Measurements from ENCODE around the gene OPCML. TPM values are rescaled to one million over a fixed set of nuclear protein-coding genes. Genes with fewer than 3 reads are reported as not detected.

OPCML gene
- total and polyA plus RNA-seq, 2 donors from 2014 or later = 0.77 to 1.1 TPM

DNA sequence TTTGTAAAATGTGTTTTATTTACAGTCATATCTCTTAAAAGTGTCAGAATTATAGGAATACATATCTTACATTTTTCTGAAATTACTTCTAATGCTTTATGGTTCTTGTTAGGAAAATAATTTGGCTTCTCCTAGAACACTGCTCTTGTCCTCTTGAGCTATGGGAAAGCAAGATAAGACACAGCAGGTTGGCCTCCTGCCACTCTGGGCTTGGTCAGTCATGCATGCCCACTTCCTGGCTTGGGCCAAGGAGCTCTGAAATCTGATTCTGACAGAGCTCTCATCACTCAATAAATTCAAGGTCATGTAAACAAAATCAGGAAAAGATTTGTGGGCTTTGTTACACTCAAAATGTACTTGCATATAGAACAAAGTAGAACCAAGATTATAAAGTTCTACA is 1036.0 kb downstream of the OPCML start:
- FAIRE-seq (no peak), DNase-seq (peak in 4 of 5 donors; percentile 77 to 89 (median 80))
- Histone ChIP-seq H3K9me3 (ENCODE audit: control insufficient read depth in 2 of 3, insufficient read depth in 1 of 3, low read length in 3 of 3) (no peaks in the 10 kb centered on the region), H3K4me3 (ENCODE audit: low read length in 3 of 3) (no peak overlapping the region), H3K9ac (ENCODE audit: low read length in 3 of 3) (no peak overlapping the region), H3K27me3 (ENCODE audit: control insufficient read depth, insufficient read depth, low read length) (no peaks in the 10 kb centered on the region), H3K27ac (ENCODE audit: low read depth in 2 of 2, low read length in 2 of 2) (no peak overlapping the region), H3K36me3 (ENCODE audit: control insufficient read depth in 2 of 3, insufficient read depth in 3 of 3, low read length in 3 of 3) (no peaks in the 10 kb centered on the region), H3K4me1 (ENCODE audit: control insufficient read depth in 2 of 3, insufficient read depth in 2 of 3, low read depth in 1 of 3, low read length in 3 of 3) (no peaks in the 10 kb centered on the region)
- TF ChIP-seq, protein P1, sequence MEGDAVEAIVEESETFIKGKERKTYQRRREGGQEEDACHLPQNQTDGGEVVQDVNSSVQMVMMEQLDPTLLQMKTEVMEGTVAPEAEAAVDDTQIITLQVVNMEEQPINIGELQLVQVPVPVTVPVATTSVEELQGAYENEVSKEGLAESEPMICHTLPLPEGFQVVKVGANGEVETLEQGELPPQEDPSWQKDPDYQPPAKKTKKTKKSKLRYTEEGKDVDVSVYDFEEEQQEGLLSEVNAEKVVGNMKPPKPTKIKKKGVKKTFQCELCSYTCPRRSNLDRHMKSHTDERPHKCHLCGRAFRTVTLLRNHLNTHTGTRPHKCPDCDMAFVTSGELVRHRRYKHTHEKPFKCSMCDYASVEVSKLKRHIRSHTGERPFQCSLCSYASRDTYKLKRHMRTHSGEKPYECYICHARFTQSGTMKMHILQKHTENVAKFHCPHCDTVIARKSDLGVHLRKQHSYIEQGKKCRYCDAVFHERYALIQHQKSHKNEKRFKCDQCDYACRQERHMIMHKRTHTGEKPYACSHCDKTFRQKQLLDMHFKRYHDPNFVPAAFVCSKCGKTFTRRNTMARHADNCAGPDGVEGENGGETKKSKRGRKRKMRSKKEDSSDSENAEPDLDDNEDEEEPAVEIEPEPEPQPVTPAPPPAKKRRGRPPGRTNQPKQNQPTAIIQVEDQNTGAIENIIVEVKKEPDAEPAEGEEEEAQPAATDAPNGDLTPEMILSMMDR (IDR thresholded peaks at IDR 0.05; ENCODE audit: borderline replicate concordance, extremely low read depth, insufficient read depth) = no peak
- intact Hi-C loops (cut with DNase I) = no loop called here

DNA sequence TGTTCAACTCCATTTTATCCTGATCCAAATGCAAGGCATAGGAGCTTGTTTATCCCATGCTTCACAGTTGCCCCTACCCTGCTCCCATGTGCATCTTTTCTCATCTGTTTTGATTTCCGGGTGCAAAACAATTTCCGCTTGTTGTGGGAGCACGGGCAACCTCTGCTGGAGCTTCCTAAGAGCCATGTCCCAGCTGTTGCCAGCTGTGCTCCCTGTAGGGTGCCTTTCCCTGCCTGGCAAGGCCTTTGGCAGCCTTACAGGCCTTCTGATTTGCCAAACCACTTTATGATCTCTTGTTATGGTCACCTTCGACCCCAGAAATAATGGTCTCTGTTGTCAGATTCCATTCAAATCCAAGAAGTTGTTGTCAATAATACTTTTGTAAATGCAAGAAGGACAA is 1038.5 kb downstream of the OPCML start:
- no peaks in the 10 kb centered on the region for H3K36me3 ChIP-seq (ENCODE audit: control insufficient read depth in 2 of 3, insufficient read depth in 3 of 3, low read length in 3 of 3)
- H3K27me3 ChIP-seq (ENCODE audit: control insufficient read depth, insufficient read depth, low read length) = no peaks in the 10 kb centered on the region
- no peak for DNase-seq
- no peak for FAIRE-seq
- H3K4me1 ChIP-seq (ENCODE audit: control insufficient read depth in 2 of 3, insufficient read depth in 2 of 3, low read depth in 1 of 3, low read length in 3 of 3) = no peaks in the 10 kb centered on the region
- H3K4me3 ChIP-seq (ENCODE audit: low read length in 3 of 3) = no peak overlapping the region
- no peaks in the 10 kb centered on the region for H3K9me3 ChIP-seq (ENCODE audit: control insufficient read depth in 2 of 3, insufficient read depth in 1 of 3, low read length in 3 of 3)
- intact Hi-C loops (cut with DNase I) = no loop called here
- H3K27ac ChIP-seq (ENCODE audit: low read depth in 2 of 2, low read length in 2 of 2) = no peak overlapping the region
- no peak overlapping the region for H3K9ac ChIP-seq (ENCODE audit: low read length in 3 of 3)
- TF ChIP-seq, protein P1 (IDR thresholded peaks at IDR 0.05; ENCODE audit: borderline replicate concordance, extremely low read depth, insufficient read depth) = no peak

DNA sequence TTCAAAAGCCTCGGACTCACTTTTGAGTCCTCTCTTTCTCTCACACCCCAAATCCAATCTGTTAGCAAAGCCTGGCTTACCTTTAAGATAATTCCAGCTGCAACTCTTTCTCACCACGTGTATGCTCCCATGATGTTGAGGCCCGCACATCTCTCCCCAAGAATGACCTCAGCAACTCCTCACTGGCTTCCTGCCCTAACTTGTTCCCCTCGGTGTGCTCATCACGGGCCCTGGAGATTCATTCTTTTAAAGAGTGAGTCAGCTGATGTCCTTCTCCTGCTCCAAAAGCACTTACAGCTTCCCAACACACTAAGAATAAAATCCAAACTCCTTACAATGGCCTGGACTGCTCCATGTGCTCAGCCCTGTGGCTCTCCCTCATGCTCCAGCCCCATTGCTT is 1041.3 kb downstream of the OPCML start:
- TF ChIP-seq, protein P1 (IDR thresholded peaks at IDR 0.05; ENCODE audit: borderline replicate concordance, extremely low read depth, insufficient read depth) = no peak
- peaks cover 0 to 2% (median 0%) of the 10 kb centered on the region in 3 donors for H3K9me3 ChIP-seq (ENCODE audit: control insufficient read depth in 2 of 3, insufficient read depth in 1 of 3, low read length in 3 of 3)
- intact Hi-C loops (cut with DNase I) = no loop called here
- H3K27me3 ChIP-seq (ENCODE audit: control insufficient read depth, insufficient read depth, low read length) = no peaks in the 10 kb centered on the region
- DNase-seq = no peak
- H3K36me3 ChIP-seq (ENCODE audit: control insufficient read depth in 2 of 3, insufficient read depth in 3 of 3, low read length in 3 of 3) = no peaks in the 10 kb centered on the region
- H3K4me3 ChIP-seq (ENCODE audit: low read length in 3 of 3) = no peak overlapping the region
- no peaks in the 10 kb centered on the region for H3K4me1 ChIP-seq (ENCODE audit: control insufficient read depth in 2 of 3, insufficient read depth in 2 of 3, low read depth in 1 of 3, low read length in 3 of 3)
- no peak overlapping the region for H3K9ac ChIP-seq (ENCODE audit: low read length in 3 of 3)
- no peak overlapping the region for H3K27ac ChIP-seq (ENCODE audit: low read depth in 2 of 2, low read length in 2 of 2)
- no peak for FAIRE-seq

DNA sequence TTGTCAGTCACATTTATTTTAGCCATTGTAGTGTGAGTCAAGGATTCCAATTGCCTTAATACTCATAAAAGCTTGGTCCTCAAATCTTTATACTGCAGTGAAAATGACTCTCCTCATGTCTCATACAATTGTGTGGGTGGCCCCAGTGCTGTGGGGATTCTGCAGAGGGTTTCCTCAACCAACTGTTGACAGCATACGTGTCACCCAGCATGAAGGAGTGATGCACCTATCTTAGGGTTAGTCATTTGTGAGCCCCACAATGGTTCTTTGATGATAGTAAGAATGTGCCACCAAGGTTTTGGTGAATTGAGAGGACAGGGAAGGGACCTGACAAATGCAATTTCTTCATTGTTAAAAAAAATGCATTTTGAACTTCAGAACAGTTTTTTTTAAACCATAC is 1046.2 kb downstream of the OPCML start:
- intact Hi-C loops (cut with DNase I) = no loop called here
- H3K9me3 ChIP-seq (ENCODE audit: control insufficient read depth in 2 of 3, insufficient read depth in 1 of 3, low read length in 3 of 3) = peaks cover 0 to 5% (median 4%) of the 10 kb centered on the region in 3 donors
- no peak overlapping the region for H3K27ac ChIP-seq (ENCODE audit: low read depth in 2 of 2, low read length in 2 of 2)
- H3K4me1 ChIP-seq (ENCODE audit: control insufficient read depth in 2 of 3, insufficient read depth in 2 of 3, low read depth in 1 of 3, low read length in 3 of 3) = no peaks in the 10 kb centered on the region
- no peaks in the 10 kb centered on the region for H3K27me3 ChIP-seq (ENCODE audit: control insufficient read depth, insufficient read depth, low read length)
- TF ChIP-seq, protein P1 (IDR thresholded peaks at IDR 0.05; ENCODE audit: borderline replicate concordance, extremely low read depth, insufficient read depth) = no peak
- no peak overlapping the region for H3K9ac ChIP-seq (ENCODE audit: low read length in 3 of 3)
- FAIRE-seq = no peak
- no peak overlapping the region for H3K4me3 ChIP-seq (ENCODE audit: low read length in 3 of 3)
- H3K36me3 ChIP-seq (ENCODE audit: control insufficient read depth in 2 of 3, insufficient read depth in 3 of 3, low read length in 3 of 3) = no peaks in the 10 kb centered on the region
- DNase-seq = no peak

All from kidney (tissue), 14 donors.